GM23248 (cell line): Measurements from ENCODE around the gene APPBP2. TPM values are rescaled to one million over a fixed set of nuclear protein-coding genes. Genes with fewer than 3 reads are reported as not detected.
"Not testable (repeated sequence)": the region's sequence is repeated elsewhere in the genome, so short reads cannot be mapped to it uniquely, and the experiment has no call there.

Experiments
- DNase-seq: peaks from one replicate; pipeline ENCODE4 v3.0.0-alpha.2; 2015
- H2AFZ ChIP-seq: fragments of 200-600 bp; sonication (generic); 2 replicates; pipeline ENCODE4 v1.6.1; 2016; ENCODE audit warnings: antibody characterized with exemption
- H3F3A ChIP-seq: fragments of 200-600 bp; sonication (generic); 2 replicates; pipeline ENCODE4 v1.6.1; 2016; ENCODE audit warnings: mild to moderate bottlenecking, antibody characterized with exemption, mixed run types; ENCODE audit not compliant: insufficient read depth
- H3K27ac ChIP-seq: fragments of 200-600 bp; sonication (generic); 2 replicates; pipeline ENCODE4 v1.5.1; 2016; ENCODE audit warnings: mild to moderate bottlenecking
- H3K27me3 ChIP-seq: fragments of 200-600 bp; sonication (generic); replicated peaks from 2 replicates; pipeline ENCODE4 v1.6.1; 2016; ENCODE audit warnings: mild to moderate bottlenecking; ENCODE audit not compliant: insufficient read depth
- H3K36me3 ChIP-seq: fragments of 200-600 bp; sonication (generic); 2 replicates; pipeline ENCODE4 v1.6.1; 2016; ENCODE audit warnings: low read depth, mild to moderate bottlenecking
- H3K4me1 ChIP-seq: fragments of 200-600 bp; sonication (generic); 2 replicates; pipeline ENCODE4 v1.6.1; 2016; ENCODE audit warnings: mild to moderate bottlenecking; ENCODE audit not compliant: insufficient read depth
- H3K4me2 ChIP-seq: fragments of 200-600 bp; sonication (generic); one replicate; pipeline ENCODE4 v1.6.1; 2016; ENCODE audit warnings: mild to moderate bottlenecking; ENCODE audit not compliant: unreplicated experiment
- H3K4me3 ChIP-seq: fragments of 200-600 bp; sonication (generic); 2 replicates; pipeline ENCODE4 v1.5.1; 2016; ENCODE audit warnings: mild to moderate bottlenecking
- H3K79me2 ChIP-seq: fragments of 200-600 bp; sonication (generic); 2 replicates; pipeline ENCODE4 v1.6.1; 2016; ENCODE audit warnings: mild to moderate bottlenecking; ENCODE audit not compliant: insufficient read depth
- H3K9ac ChIP-seq: fragments of 200-600 bp; sonication (generic); 2 replicates; pipeline ENCODE4 v1.6.1; 2016; ENCODE audit warnings: mild to moderate bottlenecking
- H3K9me2 ChIP-seq: fragments of 200-600 bp; sonication (generic); 2 replicates; pipeline ENCODE4 v1.6.1; 2016; ENCODE audit warnings: mixed run types, mild to moderate bottlenecking, moderate library complexity; ENCODE audit not compliant: insufficient read depth
- H3K9me3 ChIP-seq: fragments of 200-600 bp; sonication (generic); one replicate; pipeline ENCODE4 v1.6.1; 2017; ENCODE audit warnings: low read depth
- H4K20me1 ChIP-seq: fragments of 200-600 bp; sonication (generic); 2 replicates; pipeline ENCODE4 v1.6.0; 2016; ENCODE audit not compliant: insufficient read depth
- EZH2 ChIP-seq: fragments of 200-600 bp; sonication (generic); IDR thresholded peaks from 2 replicates; pipeline ENCODE4 v1.6.1; 2018; ENCODE audit warnings: antibody characterized with exemption, mild to moderate bottlenecking; ENCODE audit not compliant: insufficient read depth, poor library complexity, severe bottlenecking
- EZH2phosphoT487 ChIP-seq: fragments of 200-600 bp; sonication (generic); IDR thresholded peaks from 2 replicates; pipeline ENCODE4 v1.6.1; 2018; ENCODE audit warnings: antibody characterized with exemption, moderate library complexity, mild to moderate bottlenecking, low read depth; ENCODE audit not compliant: insufficient read depth
- WGBS, 2 experiments: methylation state at CpG; one replicate each; pipeline ENCODE4 v1.1.6; 2015 to 2017; ENCODE audit warnings: low lambda C conversion rate in 2 of 2, low coverage in 1 of 2; ENCODE audit errors: missing lambda C conversion rate in 2 of 2; 5-methylcytosine and 5-hydroxymethylcytosine counted together
- in situ Hi-C: fragments of 300-500 bp; cut with MboI; formaldehyde crosslinking; loops from 2 replicates; pipeline ENCODE4 v1.15.0; 2020
- polyA plus RNA-seq: library from polyadenylated mRNA; unstranded; fragments of >200 nt; fragmentation: Nextera tagmentation; extraction: Ambion mirVana; gene quantifications from 2 replicates; pipeline ENCODE4 v1.2.1, GENCODE V29; 2016
- total RNA-seq: library from RNA; depleted of rRNA; stranded (reverse); fragments of >200 nt; shearing (Covaris generic); gene quantifications from 2 replicates; pipeline ENCODE4 v1.2.3, GENCODE V29; 2014

Gene APPBP2
- total and polyA plus RNA-seq, 2 experiments from 2014 or later: 30.6 to 41.7 TPM

DNA sequence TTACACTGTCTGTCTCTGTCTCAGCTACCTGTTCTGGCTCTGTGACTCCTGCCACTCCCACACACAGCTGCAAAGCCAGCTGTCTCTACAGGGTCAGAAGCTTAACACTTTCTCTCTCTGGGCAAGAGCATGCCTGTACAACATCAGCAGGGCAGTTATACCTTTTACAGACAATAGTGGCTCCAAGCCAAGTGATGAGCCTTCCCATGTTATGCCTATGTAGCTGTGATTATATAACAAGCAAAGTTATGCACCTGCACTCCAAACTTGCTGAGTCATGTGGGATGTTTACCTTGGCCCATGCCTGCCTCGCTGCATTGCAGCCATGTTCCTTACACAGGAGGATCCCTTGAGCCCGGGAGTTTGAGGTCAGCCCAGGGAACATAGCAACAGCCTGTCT lies 31.8 kb upstream of the APPBP2 start:
- Histone ChIP-seq H3K27me3 (no peaks in the 10 kb centered on the region), H3K79me2 (no peaks in the 10 kb centered on the region), H3F3A (peaks cover 13% of the 10 kb centered on the region; the same call in 1 of the 2 replicates), H3K36me3 (no peaks in the 10 kb centered on the region), H3K4me1 (no peaks in the 10 kb centered on the region), H4K20me1 (no peaks in the 10 kb centered on the region), H3K4me2 (no peak overlapping the region), H2AFZ (no peak overlapping the region), H3K9ac (no peak overlapping the region), H3K27ac (no peak overlapping the region), H3K9me2 (no peaks in the 10 kb centered on the region), H3K4me3 (no peak overlapping the region), H3K9me3 (no peaks in the 10 kb centered on the region)
- no peak for TF ChIP-seq EZH2
- no peak for TF ChIP-seq EZH2phosphoT487
- DNase-seq: no peak
- in situ Hi-C loops: no loop called here
- 51 to 69% methylated on average over 2 of the region's 2 CpGs for WGBS, 2 experiments

DNA sequence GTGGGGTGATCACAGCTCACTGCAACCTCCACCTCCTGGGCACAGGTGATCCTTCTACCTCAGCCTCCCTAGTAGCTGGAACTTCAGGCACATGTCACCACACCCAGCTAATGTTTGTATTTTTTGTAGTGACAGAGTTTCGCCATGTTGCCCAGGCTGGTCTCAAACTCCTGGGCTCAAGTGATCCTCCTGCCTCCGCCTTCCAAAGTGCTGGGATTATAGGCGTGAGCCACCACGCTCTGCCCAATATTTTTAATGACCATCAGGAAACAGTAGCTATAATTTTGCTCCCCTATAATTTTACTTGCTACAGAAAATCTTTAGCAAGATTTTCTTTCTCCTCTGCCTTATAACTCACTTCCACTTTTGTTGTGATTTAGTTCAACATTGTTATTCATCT lies 29.7 kb upstream of the APPBP2 start:
- in situ Hi-C loops: no loop called here
- H3F3A ChIP-seq: peaks cover 13% of the 10 kb centered on the region; the same call in 1 of the 2 replicates
- H3K4me1 ChIP-seq: no peaks in the 10 kb centered on the region
- H3K79me2 ChIP-seq: no peaks in the 10 kb centered on the region
- H3K4me3 ChIP-seq: no peak overlapping the region
- no peaks in the 10 kb centered on the region for H3K27me3 ChIP-seq
- H3K4me2 ChIP-seq: no peak overlapping the region
- H4K20me1 ChIP-seq: no peaks in the 10 kb centered on the region
- TF ChIP-seq EZH2 (no peak), EZH2phosphoT487 (no peak)
- no peaks in the 10 kb centered on the region for H3K9me2 ChIP-seq
- H3K36me3 ChIP-seq: no peaks in the 10 kb centered on the region
- H3K9ac ChIP-seq: no peak overlapping the region
- no peak overlapping the region for H3K27ac ChIP-seq
- DNase-seq: no peak
- H2AFZ ChIP-seq: no peak overlapping the region
- 71 to 75% methylated on average over 4 of the region's 4 CpGs for WGBS, 2 experiments
- H3K9me3 ChIP-seq: no peaks in the 10 kb centered on the region

DNA sequence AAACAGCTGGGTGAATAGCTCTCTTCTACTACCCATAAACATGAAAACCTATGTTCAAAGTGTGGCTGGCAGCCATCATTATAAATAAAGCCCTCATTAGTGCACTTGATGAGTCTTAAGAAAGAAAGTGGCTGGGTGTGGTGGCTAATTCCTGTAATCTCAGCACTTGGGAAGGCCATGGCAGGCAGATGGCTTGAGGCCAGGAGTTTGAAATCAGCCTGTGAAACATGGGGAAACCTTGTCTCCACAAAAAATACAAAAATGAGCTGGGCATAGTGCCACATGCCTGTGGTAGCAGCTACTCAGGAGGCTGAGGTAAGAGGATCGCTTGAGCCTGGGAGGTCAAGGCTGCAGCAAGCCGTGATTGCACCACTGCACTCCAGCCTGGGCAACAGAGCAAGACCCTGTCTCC lies 28.3 kb upstream of the APPBP2 start:
- in situ Hi-C loops: no loop called here
- H3F3A ChIP-seq: peaks cover 13% of the 10 kb centered on the region; the same call in 1 of the 2 replicates
- H3K4me3 ChIP-seq: no peak overlapping the region
- peak; percentile 71 for DNase-seq
- H2AFZ ChIP-seq: no peak overlapping the region
- H3K9me3 ChIP-seq: no peaks in the 10 kb centered on the region
- WGBS, 2 experiments: 77 to 79% methylated on average over 2 of the region's 2 CpGs
- H3K27ac ChIP-seq: no peak overlapping the region
- H3K79me2 ChIP-seq: no peaks in the 10 kb centered on the region
- H3K27me3 ChIP-seq: no peaks in the 10 kb centered on the region
- H3K4me2 ChIP-seq: no peak overlapping the region
- no peaks in the 10 kb centered on the region for H3K4me1 ChIP-seq
- no peaks in the 10 kb centered on the region for H3K9me2 ChIP-seq
- no peaks in the 10 kb centered on the region for H4K20me1 ChIP-seq
- no peaks in the 10 kb centered on the region for H3K36me3 ChIP-seq
- H3K9ac ChIP-seq: no peak overlapping the region
- no peak for TF ChIP-seq EZH2phosphoT487
- TF ChIP-seq EZH2: no peak

DNA sequence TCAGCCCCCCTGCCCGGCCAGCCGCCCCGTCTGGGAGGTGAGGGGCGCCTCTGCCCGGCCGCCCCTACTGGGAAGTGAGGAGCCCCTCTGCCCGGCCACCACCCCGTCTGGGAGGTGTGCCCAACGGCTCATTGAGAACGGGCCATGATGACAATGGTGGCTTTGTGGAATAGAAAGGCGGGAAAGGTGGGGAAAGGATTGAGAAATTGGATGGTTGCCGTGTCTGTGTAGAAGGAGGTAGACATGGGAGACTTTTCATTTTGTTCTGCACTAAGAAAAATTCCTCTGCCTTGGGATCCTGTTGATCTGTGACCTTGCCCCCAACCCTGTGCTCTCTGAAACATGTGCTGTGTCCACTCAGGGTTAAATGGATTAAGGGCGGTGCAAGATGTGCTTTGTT lies 26.2 kb upstream of the APPBP2 start:
- H3F3A ChIP-seq: peaks cover 13% of the 10 kb centered on the region; the same call in 1 of the 2 replicates
- 84 to 96% methylated on average over 4 to 12 of the region's 13 CpGs for WGBS, 2 experiments
- H3K4me1 ChIP-seq: not testable (repeated sequence)

DNA sequence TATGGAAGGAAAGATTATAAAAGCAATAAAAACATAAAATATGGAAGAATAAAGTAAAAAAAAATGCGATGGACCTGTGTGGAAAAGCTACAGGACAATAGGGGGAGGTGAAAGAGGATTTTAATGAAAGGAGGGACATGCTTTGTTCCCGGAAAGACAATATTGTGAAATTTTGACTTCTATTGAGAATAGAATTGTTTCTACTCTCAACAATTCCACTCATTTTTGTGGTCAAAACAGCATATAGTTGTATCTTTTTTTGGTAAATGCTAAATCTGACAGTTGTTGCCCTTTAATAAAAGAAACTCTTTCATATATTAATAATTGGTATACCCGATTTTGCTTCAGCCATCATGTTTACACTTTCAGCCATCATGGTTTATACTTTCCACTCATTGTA lies 22.9 kb upstream of the APPBP2 start:
- 58 to 70% methylated on average over 3 of the region's 3 CpGs for WGBS, 2 experiments
- H3K4me1 ChIP-seq: no peaks in the 10 kb centered on the region
- in situ Hi-C loops: no loop called here
- no peaks in the 10 kb centered on the region for H3K79me2 ChIP-seq
- no peak overlapping the region for H2AFZ ChIP-seq
- H4K20me1 ChIP-seq: no peaks in the 10 kb centered on the region
- no peaks in the 10 kb centered on the region for H3K9me2 ChIP-seq
- H3K9ac ChIP-seq: no peak overlapping the region
- peaks cover 6% of the 10 kb centered on the region; the same call in 1 of the 2 replicates for H3F3A ChIP-seq
- DNase-seq: peak; percentile 28
- no peaks in the 10 kb centered on the region for H3K27me3 ChIP-seq
- no peak overlapping the region for H3K4me2 ChIP-seq
- H3K9me3 ChIP-seq: no peaks in the 10 kb centered on the region
- TF ChIP-seq EZH2phosphoT487 (no peak), EZH2 (no peak)
- no peak overlapping the region for H3K4me3 ChIP-seq
- no peaks in the 10 kb centered on the region for H3K36me3 ChIP-seq
- no peak overlapping the region for H3K27ac ChIP-seq

More for the DNA sequence above, 26.2 kb upstream of the APPBP2 start:
- DNase-seq, H3K9me2 ChIP-seq, H4K20me1 ChIP-seq, H3K9me3 ChIP-seq, H3K79me2 ChIP-seq, H2AFZ ChIP-seq, H3K27me3 ChIP-seq, H3K4me2 ChIP-seq, H3K9ac ChIP-seq, H3K4me3 ChIP-seq, H3K27ac ChIP-seq, in situ Hi-C loops, H3K36me3 ChIP-seq: not testable (repeated sequence)
